GM12891 (cell line): Measurements from ENCODE around the gene C3.

ENCODE experiments used
- DNase-seq: peaks from one replicate; pipeline ENCODE4 v3.0.0; 2011; ENCODE audit warnings: low spot score; ENCODE audit not compliant: insufficient read length
- FAIRE-seq: peaks from 2 replicates; lab custom pipeline; 2011; peaks lifted over from hg19 to GRCh38; lab: Jason Lieb, UNC
- PAX5 ChIP-seq: IDR thresholded peaks from 2 replicates; pipeline ENCODE4 v1.6.1; 2011; ENCODE audit warnings: low read length, moderate library complexity, mild to moderate bottlenecking; ENCODE audit not compliant: insufficient read depth, severe bottlenecking
- POLR2A ChIP-seq: IDR thresholded peaks from 2 replicates; pipeline ENCODE4 v1.6.1; 2011; ENCODE audit warnings: low read depth, low read length, control low read depth
- POLR2AphosphoS5 ChIP-seq: IDR thresholded peaks from 2 replicates; pipeline ENCODE4 v1.6.1; 2011; ENCODE audit warnings: low read depth, low read length, control low read depth
- POU2F2 ChIP-seq: IDR thresholded peaks from 2 replicates; pipeline ENCODE4 v1.6.1; 2011; ENCODE audit warnings: low read depth, mild to moderate bottlenecking, control low read depth, low read length, moderate library complexity
- SPI1 ChIP-seq: IDR thresholded peaks from 2 replicates; pipeline ENCODE4 v1.6.1; 2011; ENCODE audit warnings: low read depth, low read length, control low read depth
- TAF1 ChIP-seq: IDR thresholded peaks from 2 replicates; pipeline ENCODE4 v1.6.1; 2011; ENCODE audit warnings: low read depth, low read length, control low read depth

C3 gene

DNA sequence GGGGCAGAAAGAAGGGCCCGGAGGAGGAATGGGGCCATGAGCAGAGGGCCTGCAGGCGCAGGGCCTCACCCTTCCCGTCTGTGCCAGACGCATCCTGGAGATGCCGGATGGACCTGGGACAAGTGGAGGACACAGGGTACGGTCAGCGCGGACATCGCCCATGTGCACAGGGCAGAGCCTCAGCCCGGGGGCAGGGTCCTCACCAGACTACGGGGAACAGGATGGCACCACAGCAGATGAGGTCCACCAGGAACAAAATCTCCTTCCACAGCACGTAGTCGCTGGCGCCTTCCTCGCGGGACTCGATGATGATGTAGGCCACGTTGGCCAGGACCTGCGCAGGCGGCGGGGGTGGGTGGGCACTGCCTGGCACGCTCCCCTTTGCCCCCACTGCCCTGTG is 11.4 kb upstream of the C3 start:
- DNase-seq = no peak
- TF ChIP-seq POLR2A (no peak), PAX5 (no peak), SPI1 (no peak), POLR2AphosphoS5 (no peak), TAF1 (no peak), POU2F2 (no peak)
- no peak for FAIRE-seq

DNA sequence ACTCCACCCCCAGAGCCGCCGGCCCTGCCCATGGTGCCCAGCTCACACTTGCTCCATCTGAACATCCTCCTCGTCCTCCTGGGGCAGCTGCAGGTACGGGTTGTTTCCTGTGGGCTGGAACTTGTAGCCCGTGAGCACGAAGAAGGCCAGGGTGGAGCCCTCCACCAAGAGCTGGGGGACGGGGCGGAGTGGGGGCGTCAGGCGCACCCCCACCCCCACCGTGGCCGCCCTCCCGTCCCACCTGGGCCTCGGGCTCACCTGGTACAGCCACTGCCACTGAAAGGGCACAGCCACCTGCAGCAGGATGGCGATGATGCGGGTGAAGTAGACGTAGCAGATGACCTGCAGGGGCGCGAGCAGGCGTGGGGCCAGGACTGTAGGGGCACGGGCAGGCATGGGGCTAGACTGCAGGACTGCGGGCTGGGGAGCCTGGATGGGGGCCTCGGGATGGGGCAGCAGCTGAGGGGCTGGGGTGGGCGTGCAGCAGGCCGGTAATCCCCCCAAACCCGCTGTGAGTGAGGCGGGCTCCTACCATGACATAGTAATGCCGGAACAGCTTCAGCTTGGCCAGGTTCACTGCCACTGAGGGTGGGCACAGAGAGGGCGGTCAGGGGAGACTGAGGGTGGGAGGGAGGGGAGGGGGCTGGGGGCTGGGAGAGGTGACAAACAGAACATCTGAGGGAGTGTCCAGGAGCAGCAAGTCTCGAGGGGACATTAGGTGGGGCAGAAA is 10.7 kb upstream of the C3 start:
- no peak for DNase-seq
- no peak for FAIRE-seq
- TF ChIP-seq POLR2AphosphoS5 = no peak
- TF ChIP-seq POU2F2 = no peak

DNA sequence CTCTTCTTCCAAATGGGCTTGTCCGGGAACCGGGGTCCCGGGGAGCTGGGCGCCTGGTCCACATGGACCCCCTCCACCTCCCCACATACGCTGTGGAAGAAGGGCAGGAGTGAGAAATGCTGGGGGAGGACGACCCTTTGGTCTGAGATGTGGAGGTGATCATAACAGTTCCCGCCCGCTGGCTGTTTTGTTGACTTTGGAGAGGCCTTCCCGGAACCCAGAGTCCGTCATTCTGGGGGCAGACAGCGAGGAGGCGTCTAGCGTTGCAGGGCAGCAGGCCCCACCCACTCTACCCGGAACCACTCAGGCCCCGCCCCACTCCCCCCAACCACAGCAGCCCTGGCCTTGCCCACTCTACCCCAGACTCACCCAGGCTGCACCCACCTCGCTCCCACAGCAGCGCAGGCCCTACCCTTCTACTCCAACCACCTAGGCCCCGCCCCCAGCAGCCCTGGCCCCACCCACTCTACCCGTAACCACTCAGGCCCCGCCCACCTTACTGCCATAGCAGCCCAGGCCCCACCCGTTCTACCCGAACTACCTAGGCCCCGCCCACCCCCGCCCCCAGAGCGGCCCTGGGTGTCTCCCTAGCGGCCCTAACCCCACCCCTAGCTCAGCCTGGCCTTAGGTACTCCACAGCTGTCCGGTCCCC is 9.8 kb upstream of the C3 start:
- no peak for TF ChIP-seq SPI1
- no peak for TF ChIP-seq POLR2AphosphoS5
- no peak for TF ChIP-seq TAF1
- no peak for TF ChIP-seq PAX5
- TF ChIP-seq POU2F2 = no peak
- no peak for TF ChIP-seq POLR2A
- FAIRE-seq = peak; percentile 40
- peak; percentile 58 for DNase-seq

DNA sequence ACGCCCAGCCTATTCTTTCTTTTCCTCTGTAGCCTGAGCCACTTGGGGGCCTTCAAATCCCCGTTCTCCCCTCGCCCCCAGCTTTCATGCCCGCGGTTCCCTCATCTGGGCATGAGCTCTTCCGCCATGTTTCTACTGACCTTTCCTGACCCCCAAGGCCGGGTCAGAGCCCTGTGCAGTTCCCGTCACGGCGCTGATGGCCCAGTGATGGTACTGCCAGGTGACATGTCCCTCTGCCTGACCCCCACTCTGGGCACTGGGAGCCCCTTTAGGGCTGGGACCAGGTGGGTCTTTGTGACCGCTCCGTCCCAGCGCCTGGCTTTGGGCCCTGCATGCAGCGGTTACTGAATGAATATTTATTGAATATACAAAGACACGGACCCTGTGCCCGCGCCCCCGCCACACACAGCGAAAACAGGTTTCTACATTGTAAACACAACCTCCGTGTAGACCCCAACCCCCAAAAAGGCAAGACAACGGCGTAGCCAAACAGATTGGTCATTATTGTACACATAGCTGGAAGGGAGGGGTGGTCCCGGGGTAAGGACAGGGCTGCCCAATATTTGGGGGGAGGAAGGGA is 9.2 kb upstream of the C3 start:
- FAIRE-seq = no peak
- DNase-seq = no peak
- TF ChIP-seq SPI1 = no peak
- no peak for TF ChIP-seq TAF1
- no peak for TF ChIP-seq POU2F2
- no peak for TF ChIP-seq POLR2A
- TF ChIP-seq PAX5 = no peak
- no peak for TF ChIP-seq POLR2AphosphoS5

DNA sequence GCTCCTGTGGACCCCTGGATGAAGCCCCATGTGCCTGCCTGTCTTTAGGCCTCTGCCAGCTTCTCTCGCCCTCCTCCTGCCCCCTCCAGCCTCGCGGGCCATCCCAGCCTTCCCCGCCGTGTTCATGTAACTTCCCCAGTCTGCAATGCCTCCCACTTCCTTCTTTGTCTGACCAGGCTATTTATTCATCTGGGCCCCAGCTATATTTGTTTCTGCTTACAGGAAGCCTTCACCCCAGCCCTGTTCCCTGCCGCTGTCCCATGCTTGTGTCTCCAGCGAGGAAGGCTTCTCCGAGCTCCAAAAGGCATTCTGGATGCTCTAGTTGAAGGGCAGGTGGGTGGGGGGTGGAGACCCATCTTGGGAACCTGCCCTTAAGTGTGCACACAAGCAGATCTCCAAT is 7.9 kb upstream of the C3 start:
- TF ChIP-seq SPI1 = peak; percentile 87
- TF ChIP-seq TAF1 = no peak
- no peak for TF ChIP-seq POLR2A
- TF ChIP-seq POLR2AphosphoS5 = no peak
- DNase-seq (no peak), FAIRE-seq (peak; percentile 88)

DNA sequence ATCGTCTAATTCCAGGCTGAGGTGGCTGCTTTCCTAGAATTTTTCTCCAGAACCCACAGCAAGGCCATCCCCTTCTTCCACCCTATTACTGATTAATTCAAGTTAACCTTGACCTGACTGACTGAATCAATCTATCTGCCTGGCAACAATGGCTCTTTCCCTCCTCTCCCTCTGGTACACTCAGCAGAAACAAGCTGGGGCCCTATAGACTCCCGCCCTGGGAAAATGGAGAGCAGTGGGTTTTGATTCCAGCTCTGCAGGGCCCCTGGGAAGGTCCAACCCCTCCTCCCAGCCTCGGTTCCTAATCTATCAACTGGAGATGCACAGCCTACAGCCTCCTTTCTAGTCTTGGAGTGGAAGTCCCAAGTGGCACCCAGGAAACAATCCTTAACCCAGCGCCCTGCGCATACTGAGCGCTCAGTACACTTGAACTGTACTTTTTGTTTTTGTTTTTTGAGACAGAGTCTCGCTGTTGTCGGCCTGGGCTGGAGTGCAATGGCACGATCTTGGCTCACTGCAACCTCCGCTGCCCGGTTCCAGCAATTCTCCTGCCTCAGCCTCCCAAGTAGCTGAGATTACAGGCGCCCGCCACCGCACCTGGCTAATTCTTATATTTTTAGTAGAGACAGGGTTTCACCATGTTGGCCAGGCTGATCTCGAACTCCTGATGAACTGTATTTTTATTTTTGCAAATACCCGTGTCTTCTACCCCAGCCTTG is 5.2 kb upstream of the C3 start:
- DNase-seq (no peak), FAIRE-seq (no peak)
- TF ChIP-seq POLR2AphosphoS5 (no peak), POLR2A (no peak), SPI1 (no peak), POU2F2 (no peak), TAF1 (no peak), PAX5 (no peak)

DNA sequence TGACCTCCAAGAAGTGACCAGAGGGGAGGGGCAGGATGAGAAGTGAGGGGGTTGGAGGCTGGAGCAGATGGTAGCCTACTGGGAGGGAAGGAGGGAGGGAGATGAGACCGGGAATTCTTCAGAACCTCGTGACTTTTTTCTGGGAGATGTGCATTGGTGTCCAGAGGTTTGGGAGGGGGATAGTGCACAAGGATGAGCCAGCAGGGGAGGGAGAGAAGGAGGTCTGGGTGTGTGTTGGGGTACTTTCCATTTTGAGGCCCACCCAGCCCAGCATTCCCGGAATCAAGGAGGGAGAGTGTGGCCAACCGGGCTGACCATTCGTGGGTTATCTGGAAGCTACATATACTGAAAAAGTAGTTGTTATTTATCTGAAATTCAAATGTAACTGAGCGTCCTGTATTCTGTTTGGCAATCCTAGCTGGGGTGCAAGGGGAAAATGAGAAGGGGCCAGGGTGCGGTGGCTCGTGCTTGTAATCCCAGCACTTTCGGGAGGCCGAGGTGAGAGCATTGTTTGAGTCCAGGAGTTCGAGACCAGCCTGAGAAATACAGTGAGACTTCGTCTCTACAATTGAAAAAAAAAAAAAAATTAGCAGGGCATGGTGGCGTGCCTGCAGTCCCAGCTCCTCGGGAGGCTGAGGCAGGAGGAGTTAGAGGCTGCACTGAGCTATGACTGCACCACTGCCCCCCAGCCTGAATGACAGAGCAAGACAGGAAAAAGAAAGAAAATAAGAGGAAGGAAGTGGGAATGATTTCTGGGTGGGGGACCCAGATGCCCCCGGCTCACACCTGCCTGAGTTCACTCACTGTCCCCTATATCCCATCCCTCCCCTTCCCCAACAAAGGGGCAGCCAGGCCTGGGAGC is 4.4 kb upstream of the C3 start:
- no peak for DNase-seq
- TF ChIP-seq TAF1 (no peak), SPI1 (no peak), POLR2AphosphoS5 (no peak), PAX5 (no peak), POU2F2 (no peak)
- no peak for FAIRE-seq

DNA sequence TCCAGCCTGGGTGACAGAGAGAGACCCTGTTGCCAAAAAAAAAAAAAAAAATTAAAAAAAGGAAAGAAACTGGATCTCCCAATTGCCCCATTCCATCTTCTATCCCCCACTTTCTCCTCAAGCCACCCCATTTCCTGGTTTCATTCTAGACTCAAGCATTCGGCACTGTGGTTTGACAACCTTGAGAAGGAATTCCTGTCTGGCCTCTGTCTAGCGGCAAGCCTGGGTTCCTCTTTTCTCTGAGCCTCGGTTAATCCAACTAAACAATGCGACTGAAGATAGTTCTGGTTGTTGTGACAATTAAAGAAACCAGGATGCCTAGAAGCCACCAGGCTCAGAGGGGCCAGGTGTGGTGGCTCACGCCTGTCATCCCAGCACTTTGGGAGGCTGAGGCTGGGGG is 3.3 kb upstream of the C3 start:
- TF ChIP-seq PAX5 (no peak), SPI1 (peak; percentile 80), POLR2AphosphoS5 (no peak), POU2F2 (no peak), POLR2A (no peak)
- DNase-seq = no peak
- no peak for FAIRE-seq

DNA sequence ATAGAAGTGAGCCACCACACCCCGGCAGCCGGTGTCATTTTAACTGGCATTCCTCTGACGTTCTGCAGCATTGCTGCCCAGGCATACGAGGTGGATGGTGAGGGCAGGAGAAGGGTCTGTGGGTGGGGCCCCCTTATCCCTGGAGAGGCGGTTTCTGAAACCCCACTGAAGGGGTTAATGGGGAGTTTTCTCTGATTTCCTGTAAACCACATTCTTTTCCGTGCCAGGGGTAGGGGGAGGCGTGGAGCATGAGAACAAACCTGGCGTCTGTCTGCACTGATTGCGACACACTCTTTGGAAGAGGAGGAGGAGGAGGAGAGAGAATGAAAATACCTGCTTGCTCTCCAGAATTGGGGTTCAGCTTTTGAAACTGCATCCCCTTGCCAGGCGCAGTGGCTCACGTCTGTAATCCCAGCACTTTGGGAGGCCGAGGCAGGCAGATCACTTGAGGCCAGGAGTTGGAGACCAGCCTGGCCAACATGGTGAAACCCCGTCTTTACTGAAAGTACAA is 2.7 kb upstream of the C3 start:
- TF ChIP-seq POLR2AphosphoS5 (no peak), TAF1 (no peak), POLR2A (no peak), PAX5 (no peak), POU2F2 (no peak), SPI1 (no peak)
- no peak for DNase-seq
- FAIRE-seq = no peak
